GM19438 (cell line): Measurements from ENCODE around the gene RPUSD1.
A peak's percentile ranks its signal among the peaks of the same experiment; 100 is the strongest.
"Not testable (repeated sequence)": the region's sequence is repeated elsewhere in the genome, so short reads cannot be mapped to it uniquely, and the experiment has no call there.

Experiments
- ATAC-seq: cut with Tn5 transposase; IDR thresholded peaks from one replicate; pipeline ENCODE4 v1.9.1; 2021; ENCODE audit warnings: low read depth; ENCODE audit not compliant: unreplicated experiment

RPUSD1 gene

GRCh38 chr16:754121-754607, 34.0 kb downstream of the RPUSD1 start:
- ATAC-seq = not testable (repeated sequence)

DNA sequence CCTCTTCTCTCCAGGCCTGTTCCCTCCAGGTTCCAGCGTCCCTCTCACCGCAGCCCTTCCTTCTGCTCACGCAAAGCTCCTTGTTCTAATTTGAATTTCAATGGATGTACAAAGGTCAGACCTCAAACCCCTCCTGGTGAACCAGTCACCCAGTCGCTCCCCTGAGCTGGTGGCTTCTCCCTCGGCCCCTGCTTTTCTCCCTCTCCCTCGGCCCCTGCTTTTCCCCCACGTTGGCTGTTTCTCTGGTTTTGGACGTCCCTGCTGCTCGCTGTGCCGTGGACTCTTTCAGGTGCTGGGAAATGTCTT, 36.2 kb downstream of the RPUSD1 start:
- ATAC-seq = no peak

DNA sequence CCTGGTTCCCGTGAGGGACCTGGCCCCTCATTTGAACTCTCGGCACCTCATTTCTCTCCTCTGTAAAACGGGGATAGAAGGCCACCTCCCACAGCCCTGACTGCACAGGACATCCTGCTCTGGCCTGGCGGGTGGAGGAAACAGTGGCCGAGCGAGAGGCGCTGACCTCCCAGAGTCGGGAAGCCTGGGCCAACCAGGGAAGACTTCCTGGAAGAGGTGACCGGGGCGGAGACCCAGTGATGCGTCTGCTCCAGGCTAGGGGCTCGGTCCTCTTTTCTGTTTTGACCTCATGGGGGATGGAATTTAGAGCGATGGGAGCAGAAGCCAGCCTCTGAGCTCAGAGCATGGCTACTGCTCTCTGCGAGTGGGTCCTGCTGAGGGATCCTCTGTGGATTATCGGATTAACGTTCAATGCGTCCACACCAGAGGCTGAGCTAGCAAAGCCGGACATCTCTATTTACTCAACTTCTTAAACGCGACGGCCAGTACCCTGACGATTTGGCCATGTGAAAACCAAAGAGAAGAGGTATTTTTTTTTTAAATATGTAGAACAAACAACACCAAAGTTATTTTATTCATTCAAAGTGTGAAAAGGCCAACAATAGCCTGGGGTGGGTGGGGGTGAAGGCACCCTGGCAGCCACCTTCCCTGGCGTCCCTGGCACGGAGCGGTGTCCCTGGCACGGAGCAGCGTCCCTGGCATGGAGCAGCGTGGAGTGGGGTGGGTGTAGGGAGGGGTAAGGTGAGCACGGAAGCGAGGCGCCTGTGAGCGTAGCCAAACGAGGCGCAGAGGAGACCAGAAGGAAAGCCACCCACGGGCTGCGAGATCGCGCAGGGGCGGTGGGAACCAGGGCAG, 36.8 kb downstream of the RPUSD1 start:
- no peak for ATAC-seq

GRCh38 chr16:750485-750884, 37.7 kb downstream of the RPUSD1 start:
- no peak for ATAC-seq

DNA sequence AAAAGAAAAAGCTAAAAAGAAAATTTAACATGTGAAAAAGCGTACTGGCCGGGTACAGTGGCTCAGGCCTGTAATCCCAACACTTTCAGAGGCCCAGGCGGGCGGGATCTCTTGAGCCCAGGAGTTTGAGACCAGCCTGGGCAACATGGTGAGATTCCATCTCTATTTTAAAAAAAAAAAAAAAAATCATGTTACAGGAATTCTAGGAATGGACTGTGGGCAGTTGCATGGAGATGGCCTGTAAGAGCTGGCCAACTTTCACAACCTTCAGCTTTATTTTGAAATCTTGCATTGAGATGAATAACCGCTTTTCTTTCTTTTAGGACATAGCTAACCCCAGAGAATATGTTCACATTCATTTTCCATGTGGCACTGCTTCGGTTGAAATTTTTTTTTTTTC, 39.2 kb downstream of the RPUSD1 start:
- no peak for ATAC-seq

- no peak for ATAC-seq
Measured at GRCh38 chr16:747978-748746, 40.0 kb downstream of the RPUSD1 start.

GRCh38 chr16:746637-747036, 41.5 kb downstream of the RPUSD1 start:
- no peak for ATAC-seq

DNA sequence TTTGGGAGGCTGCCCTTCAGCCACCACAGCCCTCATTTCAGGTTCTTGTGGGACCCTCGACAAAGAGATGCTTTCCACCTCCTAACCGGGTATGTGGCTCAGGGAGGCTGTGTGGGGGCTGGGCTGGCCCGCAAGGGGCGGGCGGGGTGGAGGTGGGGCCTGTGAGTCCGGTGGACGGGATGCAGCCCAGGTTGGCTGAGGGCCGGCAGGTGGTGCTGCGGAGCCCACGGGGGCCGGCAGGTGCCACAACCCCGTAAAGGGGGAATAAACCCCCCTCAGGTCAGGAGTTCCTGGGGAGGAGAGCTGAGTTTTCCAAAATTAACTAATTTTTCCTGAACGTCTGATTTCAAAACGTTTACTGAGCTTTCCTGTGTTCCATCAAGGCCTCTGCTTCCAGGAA, 42.4 kb downstream of the RPUSD1 start:
- no peak for ATAC-seq

- ATAC-seq = no peak
Measured at GRCh38 chr16:743794-744500, 44.2 kb downstream of the RPUSD1 start.

DNA sequence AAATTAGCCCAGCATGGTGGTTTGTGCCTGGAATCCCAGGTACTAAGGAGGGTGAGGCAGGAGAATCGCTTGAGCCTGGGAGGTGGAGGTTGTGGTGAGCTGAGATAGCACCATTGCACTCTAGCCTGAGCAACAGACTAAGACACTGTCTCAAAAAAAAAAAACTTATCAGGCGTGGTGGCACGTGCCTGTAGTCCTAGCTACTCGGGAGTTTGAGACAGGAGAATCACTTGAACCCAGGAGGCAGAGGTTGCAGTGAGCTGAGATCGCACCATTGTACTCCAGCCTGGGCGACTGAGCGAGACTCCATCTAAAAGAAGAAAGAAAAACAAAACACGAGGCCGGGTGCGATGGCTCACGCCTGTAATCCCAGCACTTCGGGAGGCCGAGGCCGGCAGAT, 45.3 kb downstream of the RPUSD1 start:
- not testable (repeated sequence) for ATAC-seq

DNA sequence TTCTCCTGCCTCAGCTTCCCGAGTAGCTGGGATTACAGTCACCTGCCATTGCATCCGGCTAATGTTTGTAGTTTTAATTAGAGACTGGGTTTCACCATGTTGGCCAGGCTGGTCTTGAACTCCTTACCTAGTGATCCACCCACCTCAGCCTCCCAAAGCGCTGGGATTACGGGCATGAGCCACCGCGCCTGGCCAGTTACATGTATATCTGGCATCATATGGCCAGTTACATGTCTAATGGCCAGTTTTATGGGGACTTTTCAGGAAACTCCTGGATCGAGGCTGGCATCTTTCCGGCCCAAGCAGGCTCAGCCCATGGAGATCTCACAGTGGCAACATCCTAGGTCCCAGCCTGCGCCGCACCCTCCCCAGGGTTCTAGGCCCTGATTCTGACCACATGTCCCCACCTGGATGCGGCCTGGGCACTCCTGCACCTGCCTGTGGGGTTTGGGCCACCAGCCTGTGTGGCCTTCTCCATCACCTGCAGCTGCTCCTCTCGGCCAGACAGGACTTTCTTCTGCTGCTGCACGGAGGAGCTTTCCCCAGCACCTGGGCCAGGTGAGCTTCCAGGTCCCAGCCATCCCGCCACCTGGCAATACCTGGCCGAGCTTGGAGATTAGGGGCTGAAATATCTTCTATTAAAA, 46.1 kb downstream of the RPUSD1 start:
- no peak for ATAC-seq

- peak; percentile 38 for ATAC-seq
Measured at GRCh38 chr16:740764-741505, 47.2 kb downstream of the RPUSD1 start, which contains the start of gene CIAO3. TSS of gene CIAO3 (minus strand) at chr16:740997. CDS start at chr16:740985, 12 bp downstream.

GRCh38 chr16:740459-740763, 47.8 kb downstream of the RPUSD1 start:
- ATAC-seq = no peak

DNA sequence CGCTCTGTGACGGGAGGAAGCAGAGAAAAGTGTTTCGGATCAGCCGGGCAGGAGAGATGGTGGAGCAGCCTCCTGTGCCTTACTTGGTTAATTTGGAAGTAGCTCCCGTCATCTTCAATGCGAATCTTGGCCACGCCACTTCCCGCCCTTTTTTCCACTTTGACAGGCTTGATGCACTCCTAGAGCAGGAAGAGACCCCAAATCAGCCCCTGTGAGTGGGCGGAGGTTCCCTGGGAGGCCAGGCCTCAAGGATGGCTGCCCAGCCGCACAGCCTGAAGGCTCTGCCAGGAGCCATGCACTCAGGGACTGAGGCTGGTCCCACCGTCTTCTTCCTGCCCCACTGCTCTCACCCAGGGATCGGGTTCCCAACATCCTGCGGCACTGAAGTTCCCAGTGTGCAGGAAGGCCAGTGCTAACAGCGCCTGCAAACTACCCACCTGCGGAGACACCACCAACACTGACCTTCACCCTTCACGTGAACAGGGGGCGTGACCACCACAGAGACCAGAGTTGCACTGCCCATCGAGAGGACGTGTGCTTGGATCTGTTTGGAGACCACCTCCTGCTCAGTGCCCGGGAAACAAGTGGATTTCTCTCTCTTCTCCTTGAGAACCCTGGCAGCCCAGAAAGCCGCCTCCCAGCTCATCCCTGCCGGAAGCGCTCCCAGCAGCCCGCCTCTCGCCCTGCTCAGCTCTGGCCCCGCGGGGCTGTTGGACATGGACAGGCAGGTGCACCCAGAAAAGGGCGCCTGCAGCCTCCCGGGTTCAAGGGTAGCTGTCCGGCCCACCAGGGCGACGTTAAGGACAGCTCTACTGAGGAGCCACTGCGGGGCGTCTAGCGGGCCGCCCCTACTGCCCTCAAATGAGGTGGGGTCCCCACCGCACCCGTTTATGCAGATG, 48.4 kb downstream of the RPUSD1 start:
- ATAC-seq = no peak

GRCh38 chr16:736936-737481, 51.2 kb downstream of the RPUSD1 start:
- ATAC-seq = no peak

DNA sequence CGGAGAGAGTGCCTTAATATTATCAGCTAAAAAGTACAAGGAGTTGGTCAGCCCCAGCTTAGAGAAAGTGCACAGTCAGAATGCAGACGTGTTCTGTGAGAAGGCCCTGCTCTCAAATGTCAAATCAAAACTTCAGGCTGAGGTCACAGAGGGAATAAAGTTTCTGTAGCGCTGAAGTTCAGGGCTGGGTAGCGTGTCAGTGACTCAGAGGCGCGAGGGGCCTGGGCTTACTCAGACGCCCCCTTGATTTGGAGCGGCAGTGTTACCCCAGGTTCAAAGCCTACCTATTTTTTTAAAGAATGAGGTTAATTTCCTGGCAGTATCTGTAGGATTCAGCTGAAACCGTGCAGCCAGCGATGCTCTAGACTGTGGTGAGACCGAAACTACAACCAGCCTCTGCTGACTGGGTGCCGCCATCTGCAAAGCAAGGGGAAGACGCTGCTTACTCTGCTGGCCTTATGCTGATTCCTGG, 52.2 kb downstream of the RPUSD1 start:
- ATAC-seq = no peak

DNA sequence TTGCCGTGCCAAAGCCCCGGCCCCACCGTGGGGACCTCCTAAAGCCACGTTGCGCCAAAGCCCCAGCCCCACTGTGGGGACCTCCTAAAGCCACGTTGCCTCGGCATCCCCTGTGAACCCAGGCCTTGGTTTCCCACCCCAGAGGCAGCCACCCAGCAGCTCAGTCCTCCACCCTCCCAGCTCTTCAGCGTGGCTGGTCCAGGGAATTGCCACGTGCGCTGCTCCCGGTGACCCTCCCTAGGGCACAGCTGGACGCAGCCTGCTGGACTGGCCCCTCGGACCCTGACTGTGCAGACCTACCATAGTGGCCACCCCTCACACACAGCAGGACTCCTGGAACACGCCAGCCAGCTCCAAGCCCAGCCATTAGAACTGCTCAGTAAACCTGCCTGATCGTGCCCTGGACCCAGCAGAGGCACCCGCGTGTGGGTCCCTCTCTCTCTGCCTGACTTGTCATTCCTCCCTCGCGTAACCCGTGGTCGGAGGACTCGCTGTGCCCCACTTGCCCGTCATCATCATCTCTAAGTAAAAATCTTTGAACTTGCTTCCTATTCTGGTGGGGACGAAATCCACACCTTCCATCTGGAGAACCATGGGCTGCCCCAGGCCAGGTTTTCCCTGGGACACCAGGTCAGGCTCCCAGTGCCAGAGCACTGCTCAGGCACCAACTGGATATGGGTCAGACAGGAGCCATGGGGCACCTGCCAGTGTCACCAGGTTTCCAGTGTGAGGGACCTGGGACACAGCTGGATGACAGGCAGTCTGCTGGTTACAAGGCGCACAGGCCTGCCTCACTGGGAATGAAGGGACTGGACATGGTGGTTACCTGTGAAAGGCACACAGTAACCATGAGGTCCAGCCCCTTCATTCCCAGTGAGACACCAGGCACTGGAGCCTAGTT, 53.0 kb downstream of the RPUSD1 start:
- no peak for ATAC-seq
